ENCODE measurements around the gene KCNMA1.

GRCh38 chr10:76883596-76883995 lies 754.0 kb downstream of the KCNMA1 start:
- TF ChIP-seq, protein P1, sequence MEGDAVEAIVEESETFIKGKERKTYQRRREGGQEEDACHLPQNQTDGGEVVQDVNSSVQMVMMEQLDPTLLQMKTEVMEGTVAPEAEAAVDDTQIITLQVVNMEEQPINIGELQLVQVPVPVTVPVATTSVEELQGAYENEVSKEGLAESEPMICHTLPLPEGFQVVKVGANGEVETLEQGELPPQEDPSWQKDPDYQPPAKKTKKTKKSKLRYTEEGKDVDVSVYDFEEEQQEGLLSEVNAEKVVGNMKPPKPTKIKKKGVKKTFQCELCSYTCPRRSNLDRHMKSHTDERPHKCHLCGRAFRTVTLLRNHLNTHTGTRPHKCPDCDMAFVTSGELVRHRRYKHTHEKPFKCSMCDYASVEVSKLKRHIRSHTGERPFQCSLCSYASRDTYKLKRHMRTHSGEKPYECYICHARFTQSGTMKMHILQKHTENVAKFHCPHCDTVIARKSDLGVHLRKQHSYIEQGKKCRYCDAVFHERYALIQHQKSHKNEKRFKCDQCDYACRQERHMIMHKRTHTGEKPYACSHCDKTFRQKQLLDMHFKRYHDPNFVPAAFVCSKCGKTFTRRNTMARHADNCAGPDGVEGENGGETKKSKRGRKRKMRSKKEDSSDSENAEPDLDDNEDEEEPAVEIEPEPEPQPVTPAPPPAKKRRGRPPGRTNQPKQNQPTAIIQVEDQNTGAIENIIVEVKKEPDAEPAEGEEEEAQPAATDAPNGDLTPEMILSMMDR (IDR thresholded peaks at IDR 0.05 in 8 of 11, conservative IDR thresholded peaks at IDR 0.05 in 3 of 11), result no peak
- TF ChIP-seq POLR2A (IDR thresholded peaks at IDR 0.05) (no peak), POLR2AphosphoS5 (IDR thresholded peaks at IDR 0.05) (no peak)
